AG09309 (cell line): ENCODE results near the gene TUBGCP2.

Experiments used
- DNase-seq: peaks from one replicate; pipeline ENCODE4 v3.0.0-alpha.2; 2010; ENCODE audit warnings: low read depth
- H3K4me3 ChIP-seq: 2 replicates; pipeline ENCODE4 v1.5.1; 2011; ENCODE audit warnings: mild to moderate bottlenecking, low read depth, low read length, moderate library complexity; ENCODE audit not compliant: control insufficient read depth
- CTCF ChIP-seq: IDR thresholded peaks from 2 replicates; pipeline ENCODE4 v1.5.1; 2011; ENCODE audit warnings: mild to moderate bottlenecking, low read depth, low read length, inconsistent platforms; ENCODE audit not compliant: insufficient read depth, control insufficient read depth; ENCODE audit errors: missing control alignments

Gene TUBGCP2

GRCh38 chr10:133295426-133296320, 13.0 kb downstream of the TUBGCP2 start:
- DNase-seq = no peak
- no peak for TF ChIP-seq CTCF
- no peak overlapping the region for H3K4me3 ChIP-seq

- no peak for TF ChIP-seq CTCF
These were observed 14.5 kb downstream of the TUBGCP2 start for GRCh38 chr10:133294189-133294588.

GRCh38 chr10:133293810-133294119, 14.9 kb downstream of the TUBGCP2 start:
- DNase-seq = no peak
- TF ChIP-seq CTCF = no peak
- no peak overlapping the region for H3K4me3 ChIP-seq

More at GRCh38 chr10:133294189-133294588, 14.5 kb downstream of the TUBGCP2 start:
- DNase-seq = no peak
- H3K4me3 ChIP-seq = no peak overlapping the region

GRCh38 chr10:133292919-133293809, 15.5 kb downstream of the TUBGCP2 start:
- H3K4me3 ChIP-seq = no peak overlapping the region
- no peak for TF ChIP-seq CTCF
- DNase-seq = no peak

GRCh38 chr10:133289761-133290160, 18.9 kb downstream of the TUBGCP2 start:
- TF ChIP-seq CTCF = no peak
- H3K4me3 ChIP-seq = no peak overlapping the region
- DNase-seq = no peak

GRCh38 chr10:133287832-133288500, 20.7 kb downstream of the TUBGCP2 start:
- no peak overlapping the region for H3K4me3 ChIP-seq
- no peak for TF ChIP-seq CTCF
- DNase-seq = no peak
